GM12801 (cell line): ENCODE measurements around the gene MRPS23.

Experiments
- CTCF ChIP-seq: IDR thresholded peaks from one replicate; pipeline ENCODE4 v1.5.1; 2011; ENCODE audit warnings: control low read depth; ENCODE audit not compliant: insufficient read length; ENCODE audit errors: extremely low read depth

MRPS23 gene

GRCh38 chr17:57885148-57885915 lies 35.5 kb upstream of the MRPS23 start:
- no peak for TF ChIP-seq CTCF

- TF ChIP-seq CTCF, result no peak
Measured at GRCh38 chr17:57881783-57882351, 32.0 kb upstream of the MRPS23 start.

DNA sequence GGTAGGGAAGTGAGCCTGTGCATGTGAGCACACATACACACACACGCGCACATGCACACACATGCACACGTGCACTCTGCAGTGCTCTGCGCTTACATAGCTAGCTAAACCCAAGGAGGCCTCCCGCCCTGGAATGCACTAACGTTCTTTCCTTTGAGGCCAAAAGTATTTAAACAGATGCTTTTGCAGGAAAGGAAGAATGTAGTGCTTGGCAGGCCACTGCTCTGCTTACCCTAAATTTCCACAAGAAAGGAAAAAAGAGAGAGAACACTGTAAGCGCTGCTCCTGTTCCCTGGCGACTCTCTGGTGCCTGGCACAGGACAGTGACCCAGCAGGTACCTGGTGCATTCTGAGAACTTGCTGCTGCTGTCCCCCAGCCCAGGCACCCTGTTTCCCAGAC lies 31.3 kb upstream of the MRPS23 start:
- no peak for TF ChIP-seq CTCF

GRCh38 chr17:57880086-57880456 lies 30.2 kb upstream of the MRPS23 start:
- TF ChIP-seq CTCF, result no peak

- TF ChIP-seq CTCF, result no peak
Measured at GRCh38 chr17:57879437-57880085, 29.7 kb upstream of the MRPS23 start.

GRCh38 chr17:57877803-57878377 lies 28.0 kb upstream of the MRPS23 start:
- TF ChIP-seq CTCF, result no peak

GRCh38 chr17:57876866-57877237 lies 27.0 kb upstream of the MRPS23 start:
- TF ChIP-seq CTCF, result no peak
